ENCODE results near the gene HRC.
A peak's percentile ranks its signal among the peaks of the same experiment; 100 is the strongest.

DNA sequence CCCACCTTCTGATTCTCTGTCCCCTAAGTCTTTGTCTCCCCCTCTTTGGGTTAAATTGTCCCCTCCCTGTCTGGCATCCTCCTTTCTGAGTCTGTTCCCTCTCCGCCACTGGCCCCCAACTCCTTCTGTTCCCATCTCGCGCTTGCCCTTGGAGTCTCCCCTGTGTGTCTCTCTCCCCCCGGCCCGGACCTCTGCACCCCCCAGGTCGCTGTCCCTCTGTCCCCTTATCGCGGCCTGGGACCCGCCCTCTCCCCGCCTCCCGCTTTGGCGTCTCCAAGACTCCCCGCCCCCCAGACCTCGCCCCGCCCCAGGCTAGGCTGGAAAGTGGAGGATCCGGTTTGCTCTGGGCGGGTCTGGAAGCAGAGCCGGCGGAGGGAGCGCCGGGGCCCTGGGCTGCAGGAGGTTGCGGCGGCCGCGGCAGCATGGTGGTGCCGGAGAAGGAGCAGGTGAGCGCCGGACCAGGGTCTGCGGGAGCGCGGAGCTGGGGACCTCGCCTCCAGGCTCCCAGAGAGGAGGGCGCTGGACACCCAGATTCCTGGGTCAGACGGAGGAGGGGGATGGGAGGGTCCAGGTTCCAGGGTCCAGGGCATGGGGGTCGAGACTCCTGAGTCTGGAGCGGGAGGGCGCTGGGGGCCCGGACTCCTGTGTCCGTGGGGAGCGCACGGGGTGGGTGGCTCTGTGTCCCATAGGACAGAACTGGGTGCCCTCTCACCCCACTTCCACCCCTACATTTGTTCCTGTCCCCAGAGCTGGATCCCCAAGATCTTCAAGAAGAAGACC is 2.4 kb upstream of the HRC start, which contains the start of gene TRPM4:
- TF ChIP-seq POLR2AphosphoS5 (IDR thresholded peaks at IDR 0.05) (peak; percentile 59 to 95 (median 94)), EP300 (IDR thresholded peaks at IDR 0.05) (no peak)
- TF ChIP-seq, protein P1, sequence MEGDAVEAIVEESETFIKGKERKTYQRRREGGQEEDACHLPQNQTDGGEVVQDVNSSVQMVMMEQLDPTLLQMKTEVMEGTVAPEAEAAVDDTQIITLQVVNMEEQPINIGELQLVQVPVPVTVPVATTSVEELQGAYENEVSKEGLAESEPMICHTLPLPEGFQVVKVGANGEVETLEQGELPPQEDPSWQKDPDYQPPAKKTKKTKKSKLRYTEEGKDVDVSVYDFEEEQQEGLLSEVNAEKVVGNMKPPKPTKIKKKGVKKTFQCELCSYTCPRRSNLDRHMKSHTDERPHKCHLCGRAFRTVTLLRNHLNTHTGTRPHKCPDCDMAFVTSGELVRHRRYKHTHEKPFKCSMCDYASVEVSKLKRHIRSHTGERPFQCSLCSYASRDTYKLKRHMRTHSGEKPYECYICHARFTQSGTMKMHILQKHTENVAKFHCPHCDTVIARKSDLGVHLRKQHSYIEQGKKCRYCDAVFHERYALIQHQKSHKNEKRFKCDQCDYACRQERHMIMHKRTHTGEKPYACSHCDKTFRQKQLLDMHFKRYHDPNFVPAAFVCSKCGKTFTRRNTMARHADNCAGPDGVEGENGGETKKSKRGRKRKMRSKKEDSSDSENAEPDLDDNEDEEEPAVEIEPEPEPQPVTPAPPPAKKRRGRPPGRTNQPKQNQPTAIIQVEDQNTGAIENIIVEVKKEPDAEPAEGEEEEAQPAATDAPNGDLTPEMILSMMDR (IDR thresholded peaks at IDR 0.05) = no peak

Measured in stomach (tissue), 4 donors.